PC-3 (cell line): ENCODE measurements around the gene PRKCQ. TPM values are rescaled to one million over a fixed set of nuclear protein-coding genes. Genes with fewer than 3 reads are reported as not detected.

Experiments used
- ATAC-seq: fragments of 200-7000 bp; cut with Tn5 transposase; 2 replicates; pipeline ENCODE4 v1.9.1; 2020; ENCODE audit warnings: mild to moderate bottlenecking, moderate library complexity
- BruUV-seq: library from RNA; stranded (reverse); fragments of 400-500 nt; replicated peaks from 2 replicates; lab custom pipeline; 2021; lab: Mats Ljungman, UMichigan
- CTCF ChIA-PET: fragments of 300-600 bp; sonication (Branson Sonifier 250); formaldehyde crosslinking; loops from one replicate; lab custom pipeline; 2022; ENCODE audit warnings: antibody characterized with exemption; lab: Charles Lee
- POLR2A ChIA-PET: fragments of 300-600 bp; sonication (Branson Sonifier 250); formaldehyde crosslinking; loops from one replicate; lab custom pipeline; 2022; ENCODE audit warnings: antibody characterized with exemption; ENCODE audit not compliant: unreplicated experiment; lab: Charles Lee
- DNase-seq: peaks from one replicate; pipeline ENCODE4 v3.0.0-alpha.2; 2015
- H2AFZ ChIP-seq: fragments of 300-600 bp; sonication (generic); 2 replicates; pipeline ENCODE4 v1.6.0; 2016; ENCODE audit warnings: antibody characterized with exemption, low read length
- H3F3A ChIP-seq: fragments of 300-600 bp; sonication (generic); one replicate; pipeline ENCODE4 v1.6.0; 2017; ENCODE audit warnings: antibody characterized with exemption, low read length, control low read depth, mild to moderate bottlenecking; ENCODE audit not compliant: unreplicated experiment
- H3K27ac ChIP-seq: fragments of 300-600 bp; sonication (generic); 2 replicates; pipeline ENCODE4 v1.5.1; 2016; ENCODE audit warnings: mild to moderate bottlenecking, low read length
- H3K27me3 ChIP-seq: fragments of 300-600 bp; sonication (generic); 2 replicates; pipeline ENCODE4 v1.6.1; 2016; ENCODE audit warnings: low read length, mixed read lengths
- H3K36me3 ChIP-seq: fragments of 300-600 bp; sonication (generic); 2 replicates; pipeline ENCODE4 v1.6.1; 2016; ENCODE audit warnings: low read depth, mixed run types, low read length, mixed read lengths
- H3K4me1 ChIP-seq: fragments of 300-600 bp; sonication (generic); 2 replicates; pipeline ENCODE4 v1.5.1; 2016; ENCODE audit warnings: low read length; ENCODE audit not compliant: insufficient read depth
- H3K4me2 ChIP-seq: fragments of 300-600 bp; sonication (generic); 2 replicates; pipeline ENCODE4 v1.6.0; 2016; ENCODE audit warnings: low read length
- H3K4me3 ChIP-seq: fragments of 300-600 bp; sonication (generic); 2 replicates; pipeline ENCODE4 v1.5.1; 2016; ENCODE audit warnings: mild to moderate bottlenecking, low read length, mixed read lengths
- H3K79me2 ChIP-seq: fragments of 300-600 bp; sonication (generic); 2 replicates; pipeline ENCODE4 v1.6.1; 2017; ENCODE audit warnings: low read length, mixed read lengths
- H3K9ac ChIP-seq: fragments of 300-600 bp; sonication (generic); 2 replicates; pipeline ENCODE4 v1.6.0; 2016; ENCODE audit warnings: mild to moderate bottlenecking, low read length
- H3K9me2 ChIP-seq: fragments of 300-600 bp; sonication (generic); replicated peaks from 2 replicates; pipeline ENCODE4 v1.6.1; 2016; ENCODE audit warnings: mixed run types, low read length, mixed read lengths
- H3K9me3 ChIP-seq: fragments of 300-600 bp; sonication (generic); 2 replicates; pipeline ENCODE4 v1.6.1; 2016; ENCODE audit warnings: low read length, mixed read lengths
- H4K20me1 ChIP-seq: fragments of 300-600 bp; sonication (generic); 2 replicates; pipeline ENCODE4 v1.6.1; 2016; ENCODE audit warnings: low read length, mixed read lengths
- CTCF ChIP-seq: fragments of 300-600 bp; sonication (generic); conservative IDR thresholded peaks from 2 replicates; pipeline ENCODE4 v1.5.1; 2017; ENCODE audit warnings: antibody characterized with exemption, low read depth, mild to moderate bottlenecking, low read length
- EZH2 ChIP-seq: fragments of 300-600 bp; sonication (generic); IDR thresholded peaks from one replicate; pipeline ENCODE4 v1.6.1; 2017; ENCODE audit warnings: antibody characterized with exemption, mild to moderate bottlenecking, low read length; ENCODE audit not compliant: unreplicated experiment
- EZH2phosphoT487 ChIP-seq: fragments of 300-600 bp; sonication (generic); IDR thresholded peaks from 2 replicates; pipeline ENCODE4 v1.6.1; 2018; ENCODE audit warnings: mild to moderate bottlenecking, antibody characterized with exemption, low read length, borderline replicate concordance
- intact Hi-C: fragments of 100-400 bp; cut with micrococcal nuclease; formaldehyde crosslinking; loops from 2 replicates; pipeline ENCODE4 v1.9.0; 2023
- total RNA-seq: library from RNA; depleted of rRNA; stranded (reverse); fragments of >200 nt; gene quantifications from 2 replicates; pipeline ENCODE4 v1.2.3, GENCODE V29; 2014

PRKCQ gene
- total RNA-seq, 1 experiment from 2014 or later, result not detected

GRCh38 chr10:6379015-6379776, 200.9 kb downstream of the PRKCQ start:
- POLR2A ChIA-PET, result no interaction called here
- H2AFZ ChIP-seq, result no peak overlapping the region
- no peak overlapping the region for H3K4me3 ChIP-seq
- ATAC-seq (no peak), DNase-seq (no peak)
- H3K79me2 ChIP-seq, result no peaks in the 10 kb centered on the region
- no peaks in the 10 kb centered on the region for H4K20me1 ChIP-seq
- no peaks in the 10 kb centered on the region for H3K36me3 ChIP-seq
- BruUV-seq, result no TSS peak
- no peak overlapping the region for H3K9ac ChIP-seq
- TF ChIP-seq CTCF (no peak), EZH2 (no peak), EZH2phosphoT487 (no peak)
- H3K4me2 ChIP-seq, result no peak overlapping the region
- H3F3A ChIP-seq, result no peaks in the 10 kb centered on the region
- no peak overlapping the region for H3K27ac ChIP-seq
- H3K4me1 ChIP-seq, result no peaks in the 10 kb centered on the region; the same call in 1 of the 2 replicates
- CTCF ChIA-PET, result no interaction called here
- intact Hi-C loops, result no loop called here
- H3K9me2 ChIP-seq, result no peaks in the 10 kb centered on the region
- no peaks in the 10 kb centered on the region for H3K9me3 ChIP-seq
- no peaks in the 10 kb centered on the region for H3K27me3 ChIP-seq
